ENCODE data around the gene NCOR1.
"Not testable (repeated sequence)": the region's sequence is repeated elsewhere in the genome, so short reads cannot be mapped to it uniquely, and the experiment has no call there.

NCOR1 gene

GRCh38 chr17:16155536-16155935, 59.8 kb downstream of the NCOR1 start (continued):
- no peak for TF ChIP-seq POU6F1 (CRISPR knock-in tag; IDR thresholded peaks at IDR 0.05; ENCODE audit: borderline replicate concordance, low read depth)
- no peak for TF ChIP-seq ZFP30 (CRISPR knock-in tag; IDR thresholded peaks at IDR 0.05)
- TF ChIP-seq RARB (CRISPR knock-in tag; IDR thresholded peaks at IDR 0.05) = no peak

GRCh38 chr17:16152326-16152725, 63.0 kb downstream of the NCOR1 start:
- ATAC-seq = not testable (repeated sequence)

GRCh38 chr17:16150251-16150856, 65.0 kb downstream of the NCOR1 start:
- TF ChIP-seq ESRRG (CRISPR knock-in tag; IDR thresholded peaks at IDR 0.05) (no peak), ZFP30 (CRISPR knock-in tag; IDR thresholded peaks at IDR 0.05) (no peak), CSRNP3 (CRISPR knock-in tag; IDR thresholded peaks at IDR 0.05) (no peak), TSHZ2 (CRISPR knock-in tag; IDR thresholded peaks at IDR 0.05) (no peak), ZFP3 (CRISPR knock-in tag; IDR thresholded peaks at IDR 0.05) (no peak), POU6F1 (CRISPR knock-in tag; IDR thresholded peaks at IDR 0.05; ENCODE audit: borderline replicate concordance, low read depth) (no peak), PPARA (CRISPR knock-in tag; IDR thresholded peaks at IDR 0.05; ENCODE audit: borderline replicate concordance) (no peak), ZNF565 (CRISPR knock-in tag; conservative IDR thresholded peaks at IDR 0.05; ENCODE audit: low read depth) (no peak), CREB5 (CRISPR knock-in tag; IDR thresholded peaks at IDR 0.05; ENCODE audit: low read depth) (no peak), SNAI2 (CRISPR knock-in tag; IDR thresholded peaks at IDR 0.05) (no peak), CSDC2 (CRISPR knock-in tag; IDR thresholded peaks at IDR 0.05) (no peak), TOX (CRISPR knock-in tag; IDR thresholded peaks at IDR 0.05; ENCODE audit: borderline replicate concordance) (no peak), ZNF8 (CRISPR knock-in tag; IDR thresholded peaks at IDR 0.05) (no peak), ZC3H10 (CRISPR knock-in tag; IDR thresholded peaks at IDR 0.05) (no peak), TCF4 (CRISPR knock-in tag; IDR thresholded peaks at IDR 0.05; ENCODE audit: borderline replicate concordance) (no peak), RARB (CRISPR knock-in tag; IDR thresholded peaks at IDR 0.05) (no peak)
- peak; percentile 80 for ATAC-seq

GRCh38 chr17:16148596-16148995, 66.7 kb downstream of the NCOR1 start:
- TF ChIP-seq PPARA (CRISPR knock-in tag; IDR thresholded peaks at IDR 0.05; ENCODE audit: borderline replicate concordance) (no peak), ARNTL (CRISPR knock-in tag; IDR thresholded peaks at IDR 0.05; ENCODE audit: borderline replicate concordance, low read depth) (no peak), CREB5 (CRISPR knock-in tag; IDR thresholded peaks at IDR 0.05; ENCODE audit: low read depth) (no peak), ZNF70 (CRISPR knock-in tag; IDR thresholded peaks at IDR 0.05) (no peak), PATZ1 (CRISPR knock-in tag; IDR thresholded peaks at IDR 0.05; ENCODE audit: borderline replicate concordance) (no peak), ZFP3 (CRISPR knock-in tag; IDR thresholded peaks at IDR 0.05) (no peak), CSDC2 (CRISPR knock-in tag; IDR thresholded peaks at IDR 0.05) (no peak), SNAI2 (CRISPR knock-in tag; IDR thresholded peaks at IDR 0.05) (no peak), ZNF565 (CRISPR knock-in tag; conservative IDR thresholded peaks at IDR 0.05; ENCODE audit: low read depth) (no peak), GLIS3 (CRISPR knock-in tag; IDR thresholded peaks at IDR 0.05) (no peak), CSRNP3 (CRISPR knock-in tag; IDR thresholded peaks at IDR 0.05) (no peak), TOX (CRISPR knock-in tag; IDR thresholded peaks at IDR 0.05; ENCODE audit: borderline replicate concordance) (no peak), ZFP30 (CRISPR knock-in tag; IDR thresholded peaks at IDR 0.05) (no peak), ZC3H10 (CRISPR knock-in tag; IDR thresholded peaks at IDR 0.05) (no peak), ISL1 (CRISPR knock-in tag; IDR thresholded peaks at IDR 0.05) (no peak)
- ATAC-seq = no peak

Measured in SK-N-SH treated with all-trans-retinoic acid at 6 μM for 48 hours (cell line).